HG03457 (cell line): ENCODE data around the gene LRRK1.

ENCODE experiments used
- ATAC-seq: cut with Tn5 transposase; IDR thresholded peaks from one replicate; pipeline ENCODE4 v1.9.1; 2021; ENCODE audit warnings: moderate number of reproducible peaks; ENCODE audit not compliant: unreplicated experiment

Gene LRRK1, protein sequence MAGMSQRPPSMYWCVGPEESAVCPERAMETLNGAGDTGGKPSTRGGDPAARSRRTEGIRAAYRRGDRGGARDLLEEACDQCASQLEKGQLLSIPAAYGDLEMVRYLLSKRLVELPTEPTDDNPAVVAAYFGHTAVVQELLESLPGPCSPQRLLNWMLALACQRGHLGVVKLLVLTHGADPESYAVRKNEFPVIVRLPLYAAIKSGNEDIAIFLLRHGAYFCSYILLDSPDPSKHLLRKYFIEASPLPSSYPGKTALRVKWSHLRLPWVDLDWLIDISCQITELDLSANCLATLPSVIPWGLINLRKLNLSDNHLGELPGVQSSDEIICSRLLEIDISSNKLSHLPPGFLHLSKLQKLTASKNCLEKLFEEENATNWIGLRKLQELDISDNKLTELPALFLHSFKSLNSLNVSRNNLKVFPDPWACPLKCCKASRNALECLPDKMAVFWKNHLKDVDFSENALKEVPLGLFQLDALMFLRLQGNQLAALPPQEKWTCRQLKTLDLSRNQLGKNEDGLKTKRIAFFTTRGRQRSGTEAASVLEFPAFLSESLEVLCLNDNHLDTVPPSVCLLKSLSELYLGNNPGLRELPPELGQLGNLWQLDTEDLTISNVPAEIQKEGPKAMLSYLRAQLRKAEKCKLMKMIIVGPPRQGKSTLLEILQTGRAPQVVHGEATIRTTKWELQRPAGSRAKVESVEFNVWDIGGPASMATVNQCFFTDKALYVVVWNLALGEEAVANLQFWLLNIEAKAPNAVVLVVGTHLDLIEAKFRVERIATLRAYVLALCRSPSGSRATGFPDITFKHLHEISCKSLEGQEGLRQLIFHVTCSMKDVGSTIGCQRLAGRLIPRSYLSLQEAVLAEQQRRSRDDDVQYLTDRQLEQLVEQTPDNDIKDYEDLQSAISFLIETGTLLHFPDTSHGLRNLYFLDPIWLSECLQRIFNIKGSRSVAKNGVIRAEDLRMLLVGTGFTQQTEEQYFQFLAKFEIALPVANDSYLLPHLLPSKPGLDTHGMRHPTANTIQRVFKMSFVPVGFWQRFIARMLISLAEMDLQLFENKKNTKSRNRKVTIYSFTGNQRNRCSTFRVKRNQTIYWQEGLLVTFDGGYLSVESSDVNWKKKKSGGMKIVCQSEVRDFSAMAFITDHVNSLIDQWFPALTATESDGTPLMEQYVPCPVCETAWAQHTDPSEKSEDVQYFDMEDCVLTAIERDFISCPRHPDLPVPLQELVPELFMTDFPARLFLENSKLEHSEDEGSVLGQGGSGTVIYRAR (N-terminal part only)

DNA sequence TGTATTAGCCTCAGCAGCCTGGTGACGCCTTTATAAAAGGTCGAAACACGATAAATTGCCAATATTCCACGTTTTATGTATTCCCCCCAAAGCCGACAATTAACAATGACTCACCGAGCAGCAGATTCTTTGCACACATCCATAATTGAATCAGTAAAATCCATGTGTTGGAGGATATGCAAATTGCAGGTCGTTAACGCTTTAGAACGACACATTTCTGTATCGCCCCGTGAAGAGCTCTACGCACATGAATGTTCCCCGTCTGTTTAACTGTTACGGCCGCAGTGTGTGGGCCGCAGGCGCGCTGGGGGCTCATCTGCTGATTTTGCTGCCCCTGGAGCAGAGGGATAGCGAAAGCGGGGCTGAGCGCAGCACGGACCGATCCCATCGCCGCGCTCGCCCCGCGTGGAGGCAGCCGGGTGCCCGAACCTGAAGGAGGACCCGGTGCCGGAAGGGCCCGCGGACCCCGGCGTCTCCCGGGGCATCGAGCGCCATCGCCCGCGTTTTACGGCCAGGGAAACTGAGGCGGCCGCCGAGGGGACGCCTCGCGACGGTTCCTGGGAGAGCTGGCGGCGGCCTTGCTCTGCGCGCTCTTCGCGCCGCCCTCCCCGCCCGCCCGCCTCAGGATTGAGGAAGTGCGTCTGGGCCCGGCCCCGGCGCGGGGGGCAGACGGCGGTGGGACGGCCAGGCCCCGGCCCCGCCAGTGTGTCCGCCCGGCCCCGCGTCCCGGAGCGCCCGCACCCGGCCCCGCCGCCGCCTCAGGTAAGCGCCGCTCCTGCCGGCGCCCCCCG is at the start of gene LRRK1:
Gene LRRK1 (plus strand): TSS at position 668 of the 791 bp plus-strand sequence. CDS start 5,276 bp downstream, outside the sequence.
- ATAC-seq: no peak

DNA sequence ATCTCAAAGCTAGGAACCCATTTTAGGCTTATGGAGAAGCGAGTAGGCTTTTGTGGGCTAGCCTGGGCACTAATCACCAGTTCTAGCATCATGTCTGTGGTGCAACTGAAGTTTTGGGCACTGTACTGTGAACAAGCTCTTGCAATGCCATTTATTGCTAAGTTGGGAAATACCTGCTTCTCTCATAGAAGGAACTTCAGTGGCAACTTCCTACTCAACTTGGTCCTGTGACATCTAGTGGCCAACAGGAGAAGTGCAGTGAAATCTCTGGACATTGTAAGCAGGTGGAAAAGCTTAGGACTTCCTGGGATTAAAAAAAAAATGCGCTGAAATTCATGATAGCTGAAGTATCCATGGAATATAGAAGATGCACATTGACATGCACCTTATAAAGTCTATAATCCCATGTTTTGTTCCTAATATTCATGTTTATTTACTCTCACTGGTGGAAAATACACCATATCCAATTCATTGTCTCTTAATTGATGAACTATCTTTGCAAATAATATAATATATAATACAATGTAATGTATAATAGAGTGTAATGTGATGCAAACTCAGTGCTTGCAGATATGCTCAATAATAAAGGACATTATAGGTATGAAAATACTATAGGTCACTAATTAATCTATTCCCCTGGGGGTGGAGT is 46.0 kb upstream of the LRRK1 start:
- ATAC-seq: no peak

DNA sequence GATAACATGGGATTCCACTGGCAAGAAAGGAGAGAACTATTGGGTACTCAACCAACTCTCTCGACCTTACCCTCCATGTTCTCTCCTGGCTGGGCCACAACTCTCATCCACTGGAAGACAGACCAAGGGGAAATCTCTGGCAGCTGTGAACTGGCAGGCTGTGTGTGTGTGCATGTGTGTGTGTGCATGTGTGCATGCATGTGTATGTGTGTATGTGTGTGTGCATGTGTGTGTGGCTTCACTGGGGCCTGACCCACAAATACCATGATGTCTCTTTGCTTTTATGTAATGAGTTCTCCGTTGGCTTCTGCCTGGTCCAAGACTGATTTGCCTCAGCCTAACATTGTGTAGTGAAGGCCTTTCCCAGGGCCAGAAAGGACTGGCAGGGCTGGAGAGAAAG is 43.7 kb upstream of the LRRK1 start:
- no peak for ATAC-seq

DNA sequence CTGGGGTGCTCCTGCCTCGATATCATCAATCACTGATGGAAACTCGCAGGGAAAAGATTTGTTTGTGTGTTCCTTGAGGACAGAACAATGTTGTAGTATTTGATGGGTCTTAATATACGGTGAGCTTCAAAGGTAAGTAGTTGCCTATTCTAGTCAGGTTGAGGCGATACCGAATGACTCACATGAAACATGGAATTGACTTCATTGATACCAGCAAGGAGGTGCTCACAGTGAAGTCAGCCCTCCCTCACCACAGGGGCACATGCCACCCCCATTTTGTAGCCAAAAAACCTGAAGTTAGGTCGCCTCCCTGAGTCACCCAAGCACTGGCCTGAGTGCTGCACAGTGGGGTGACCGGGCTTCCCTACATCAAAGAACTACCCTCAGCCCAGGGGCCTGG is 43.2 kb upstream of the LRRK1 start:
- ATAC-seq: no peak

DNA sequence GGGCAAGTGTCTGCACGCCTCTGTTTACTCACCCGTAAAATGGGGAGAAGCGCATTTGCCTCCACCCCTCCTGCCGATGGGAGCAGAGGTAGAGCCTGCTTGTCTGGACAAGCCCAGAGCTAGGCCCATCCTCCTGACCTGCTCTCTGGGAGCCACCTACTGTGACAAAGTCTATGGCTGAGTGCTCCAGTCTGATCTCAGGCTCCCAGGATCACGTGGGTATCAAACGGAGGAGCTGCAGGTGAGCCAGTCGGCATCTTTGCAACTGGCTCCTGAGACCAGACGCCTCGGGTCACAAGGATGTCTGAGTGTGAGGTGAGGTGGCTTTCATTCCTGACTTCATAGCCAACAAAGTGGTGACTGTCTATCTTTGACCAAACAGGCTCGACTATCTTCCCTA is 41.6 kb upstream of the LRRK1 start:
- no peak for ATAC-seq

DNA sequence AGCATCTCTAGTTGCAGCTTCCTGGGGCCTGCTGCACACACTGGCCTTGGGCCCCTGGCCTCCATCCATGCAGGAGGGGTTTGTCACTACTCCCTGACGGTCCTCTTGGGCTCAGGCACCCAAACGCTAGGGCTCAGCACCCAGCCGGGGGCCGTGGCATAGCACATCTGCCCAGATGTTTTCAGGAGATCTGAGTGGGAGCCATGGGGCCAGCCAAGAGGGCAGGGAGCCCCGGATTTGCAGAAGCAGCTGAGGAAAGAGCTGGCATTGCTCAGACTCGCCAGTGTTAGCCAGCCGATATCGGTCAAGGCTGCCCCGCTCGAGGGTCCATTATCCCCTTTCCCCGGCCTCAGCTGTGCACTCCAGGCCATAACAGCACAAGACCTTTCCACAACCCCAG is 41.0 kb upstream of the LRRK1 start:
- ATAC-seq: no peak

DNA sequence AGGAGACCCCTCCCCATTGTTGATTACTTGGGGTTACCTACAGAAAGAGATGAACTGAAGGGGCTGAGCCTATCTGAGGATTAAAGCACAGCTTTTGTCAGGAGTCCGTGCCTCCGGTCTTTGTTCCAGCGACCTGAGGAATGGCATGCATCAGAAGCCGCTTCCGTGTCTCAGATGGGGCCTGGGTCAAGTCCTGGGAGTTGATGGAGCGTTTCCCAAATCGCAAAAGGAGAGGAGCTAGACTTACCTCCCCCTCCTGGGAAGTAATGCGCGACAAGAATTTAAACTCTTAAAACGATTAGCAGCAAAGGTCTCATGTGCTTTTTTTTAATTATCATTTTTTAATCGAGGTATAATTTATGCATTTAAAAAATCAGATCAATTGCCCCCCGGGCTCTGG is 40.5 kb upstream of the LRRK1 start:
- ATAC-seq: no peak

DNA sequence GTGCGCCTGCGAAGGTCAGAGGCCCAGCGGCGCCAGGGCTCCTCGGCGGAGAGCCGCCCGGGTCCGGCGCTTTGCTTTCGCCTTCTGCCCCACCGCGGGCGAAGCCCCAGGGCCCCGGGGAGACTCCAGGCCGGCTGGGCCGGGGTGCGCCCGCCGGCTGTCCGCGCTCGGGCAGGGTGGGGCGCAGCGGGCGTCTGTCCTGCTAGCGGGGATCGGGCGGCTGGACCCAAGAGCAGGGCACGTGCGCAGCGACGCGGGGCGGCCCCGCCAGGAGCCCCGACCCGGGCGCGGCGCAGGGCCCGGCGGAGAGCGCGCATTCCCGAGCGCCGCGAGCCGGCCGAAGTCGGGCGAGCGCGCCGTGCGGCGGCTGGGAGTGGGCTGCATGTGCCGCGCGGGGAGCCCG is 40.1 kb upstream of the LRRK1 start:
- no peak for ATAC-seq

DNA sequence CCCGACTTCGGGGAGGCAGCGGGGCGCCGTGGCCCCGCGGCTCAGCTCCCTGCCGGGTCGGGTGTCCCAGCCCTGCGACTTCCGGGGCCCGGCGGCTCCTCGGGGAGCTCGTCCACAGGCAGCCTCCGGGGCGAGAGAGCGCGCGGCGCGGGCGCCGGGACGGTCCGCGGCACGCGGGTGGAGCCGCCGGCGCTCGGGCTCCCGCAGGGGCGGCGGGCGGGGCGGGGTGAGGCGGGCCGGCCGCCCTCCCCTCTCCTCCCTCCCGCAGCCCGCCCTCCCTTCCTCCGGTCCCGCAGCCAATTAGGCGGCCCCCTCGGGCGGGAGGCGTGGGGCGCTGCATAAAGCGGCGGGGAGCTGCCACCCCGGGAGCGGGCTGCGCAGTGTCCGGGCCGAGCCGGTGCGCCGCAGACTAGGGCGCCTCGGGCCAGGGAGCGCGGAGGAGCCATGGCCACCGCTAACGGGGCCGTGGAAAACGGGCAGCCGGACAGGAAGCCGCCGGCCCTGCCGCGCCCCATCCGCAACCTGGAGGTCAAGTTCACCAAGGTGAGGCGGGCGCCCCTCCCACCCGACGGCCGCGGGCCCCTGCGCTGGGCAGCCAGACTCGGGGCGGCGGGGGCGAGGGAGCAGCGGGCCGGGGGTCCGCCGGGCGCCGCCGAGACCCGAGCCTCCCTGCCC is 39.6 kb upstream of the LRRK1 start, which contains the start of gene ALDH1A3:
Gene ALDH1A3 (plus strand): TSS at position 368 of the 675 bp plus-strand sequence. CDS start 77 bp downstream, at position 445.
- no peak for ATAC-seq

DNA sequence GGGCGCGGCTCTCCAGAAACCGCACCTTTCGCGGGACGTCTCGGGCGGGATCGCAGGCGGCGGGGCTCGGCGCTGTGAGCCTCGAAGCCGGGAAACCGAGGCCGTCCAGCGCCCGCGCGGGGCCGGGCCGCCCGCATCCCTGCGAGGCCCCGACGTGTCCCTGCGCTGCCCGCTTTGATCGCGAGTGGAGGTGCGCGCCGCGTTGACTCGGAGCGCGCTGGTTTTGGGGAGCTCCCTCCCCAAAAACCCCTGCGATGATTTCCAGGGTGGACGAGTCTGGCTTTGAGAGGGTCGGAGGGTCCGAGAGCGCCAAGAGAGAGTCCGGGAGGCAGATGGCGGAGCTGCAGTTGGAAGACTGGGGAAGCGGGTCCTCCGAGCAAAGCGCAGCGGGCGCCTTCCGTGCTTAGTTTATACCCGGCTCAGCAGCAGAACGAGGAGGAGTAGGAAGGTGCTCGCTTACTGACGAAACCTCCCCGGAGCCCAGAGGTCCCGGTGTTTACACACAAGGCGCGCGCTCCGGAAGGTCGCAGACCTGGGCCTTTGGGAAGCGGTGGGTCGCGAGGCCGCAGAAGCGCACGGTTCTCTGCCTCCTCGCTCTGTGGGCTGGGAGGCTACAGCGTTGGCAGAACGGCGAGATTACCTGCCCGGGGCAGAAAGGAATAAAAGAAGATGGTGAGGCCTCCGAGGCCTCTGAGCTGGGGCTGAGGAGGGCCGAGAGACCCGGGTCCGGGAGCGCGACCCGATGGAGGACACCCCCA is 38.8 kb upstream of the LRRK1 start:
- no peak for ATAC-seq

DNA sequence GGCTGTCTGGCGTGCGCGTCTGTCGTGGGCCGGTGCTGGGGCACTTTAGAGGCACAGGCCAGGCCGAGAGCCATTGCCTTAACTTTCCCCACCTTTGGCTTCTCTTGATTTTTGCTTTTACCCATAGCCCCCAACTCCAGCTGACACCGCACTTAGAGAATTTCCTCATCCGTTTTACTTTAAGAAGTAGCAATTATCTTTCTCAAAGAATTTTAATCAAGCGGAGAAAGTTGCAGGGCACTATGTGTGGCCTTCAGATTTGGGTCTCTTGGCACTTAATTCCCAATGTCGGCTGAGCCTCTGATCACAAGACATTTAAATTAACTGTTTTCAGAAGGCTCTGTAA is 38.3 kb upstream of the LRRK1 start:
- ATAC-seq: no peak

DNA sequence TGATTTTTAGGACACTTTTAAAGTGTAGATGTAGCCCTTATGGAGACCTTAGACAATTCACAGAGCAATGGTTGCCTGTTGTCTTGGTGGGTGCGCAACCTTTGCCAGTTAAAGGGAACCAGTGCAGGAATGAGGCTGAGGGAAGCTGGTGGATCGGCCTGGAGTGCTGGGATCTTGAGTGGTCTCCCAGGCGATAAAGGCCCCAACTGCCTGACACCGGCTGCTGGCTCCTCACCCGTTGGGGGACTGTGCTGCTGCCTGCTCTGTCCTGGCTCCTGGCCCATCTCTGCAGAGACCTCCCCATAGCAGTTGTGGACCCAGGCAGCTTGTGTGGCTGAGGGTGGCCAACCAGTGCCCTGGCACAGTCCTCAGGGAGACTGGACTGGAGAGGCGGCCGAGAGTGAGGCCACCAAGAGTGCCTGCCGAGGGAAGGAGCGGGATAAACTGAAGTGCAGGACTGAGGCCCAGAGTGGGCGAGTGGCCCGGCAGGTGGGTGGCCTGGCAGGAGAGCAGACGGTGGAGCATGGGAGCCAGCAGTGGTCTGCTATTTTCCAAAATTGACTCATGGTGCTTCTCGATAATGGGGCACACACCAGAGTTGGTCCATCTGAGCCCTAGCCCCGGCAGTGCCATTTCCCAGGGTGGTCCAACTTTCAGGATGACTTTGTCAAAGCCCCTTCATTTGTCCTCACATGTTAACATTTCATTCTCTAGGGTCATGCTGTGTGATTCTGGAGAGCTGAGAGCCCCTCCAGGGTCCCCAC is 37.4 kb upstream of the LRRK1 start:
- no peak for ATAC-seq

DNA sequence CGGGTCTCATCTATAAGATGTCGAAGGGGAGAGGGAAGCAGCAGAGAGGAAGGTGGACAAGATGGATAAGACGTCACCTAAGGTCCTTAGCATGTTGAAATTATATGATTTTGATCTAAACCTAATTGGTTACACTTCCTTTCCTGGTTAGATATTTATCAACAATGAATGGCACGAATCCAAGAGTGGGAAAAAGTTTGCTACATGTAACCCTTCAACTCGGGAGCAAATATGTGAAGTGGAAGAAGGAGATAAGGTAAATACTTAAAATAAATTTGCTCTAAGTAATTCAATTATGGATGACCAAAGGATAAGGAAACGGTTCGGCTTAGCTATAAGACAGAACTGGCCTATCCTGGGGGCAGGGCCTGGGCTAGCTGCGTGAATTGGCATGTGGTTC is 34.0 kb upstream of the LRRK1 start:
- ATAC-seq: no peak

DNA sequence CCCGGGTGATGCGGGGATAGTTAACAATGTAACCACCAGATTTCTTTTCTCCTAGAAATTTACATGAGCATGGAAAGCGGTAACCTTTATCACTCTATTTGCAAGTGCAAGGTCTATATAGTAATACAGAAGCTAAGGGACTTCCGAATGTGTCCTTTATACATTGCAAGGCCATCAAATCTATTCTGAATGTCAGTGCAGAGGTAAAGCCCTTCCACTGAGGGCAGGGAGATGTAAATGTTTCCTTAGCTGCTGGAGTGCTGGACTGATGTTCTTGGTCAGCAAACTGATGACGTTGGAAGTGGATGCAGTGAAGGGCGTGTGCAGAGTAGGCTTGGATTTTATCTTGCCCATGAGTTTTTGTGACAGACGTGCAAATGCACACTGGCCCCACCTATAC is 33.3 kb upstream of the LRRK1 start:
- ATAC-seq: no peak

DNA sequence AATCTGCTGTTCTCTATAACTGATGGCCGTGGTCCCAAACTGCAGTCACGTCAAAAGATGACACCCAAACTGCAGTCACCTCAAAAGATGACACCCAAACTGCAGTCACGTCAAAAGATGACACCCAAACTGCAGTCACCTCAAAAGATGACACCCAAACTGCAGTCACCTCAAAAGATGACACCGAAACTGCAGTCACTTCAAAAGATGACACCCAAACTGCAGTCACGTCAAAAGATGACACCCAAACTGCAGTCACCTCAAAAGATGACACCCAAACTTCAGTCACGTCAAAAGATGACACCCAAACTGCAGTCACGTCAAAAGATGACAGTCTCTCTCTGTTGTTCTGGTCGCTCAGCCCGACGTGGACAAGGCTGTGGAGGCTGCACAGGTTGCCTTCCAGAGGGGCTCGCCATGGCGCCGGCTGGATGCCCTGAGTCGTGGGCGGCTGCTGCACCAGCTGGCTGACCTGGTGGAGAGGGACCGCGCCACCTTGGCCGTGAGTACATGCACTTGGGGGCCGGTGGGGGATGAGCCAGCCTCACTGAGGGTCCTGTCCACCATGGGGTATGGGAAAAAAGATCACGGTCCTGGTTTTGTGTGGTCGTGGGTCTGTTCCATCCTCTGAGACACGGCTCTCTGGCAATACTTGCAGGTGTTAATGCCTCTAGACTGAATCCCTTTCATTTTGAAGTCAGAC is 31.8 kb upstream of the LRRK1 start:
- ATAC-seq: no peak

DNA sequence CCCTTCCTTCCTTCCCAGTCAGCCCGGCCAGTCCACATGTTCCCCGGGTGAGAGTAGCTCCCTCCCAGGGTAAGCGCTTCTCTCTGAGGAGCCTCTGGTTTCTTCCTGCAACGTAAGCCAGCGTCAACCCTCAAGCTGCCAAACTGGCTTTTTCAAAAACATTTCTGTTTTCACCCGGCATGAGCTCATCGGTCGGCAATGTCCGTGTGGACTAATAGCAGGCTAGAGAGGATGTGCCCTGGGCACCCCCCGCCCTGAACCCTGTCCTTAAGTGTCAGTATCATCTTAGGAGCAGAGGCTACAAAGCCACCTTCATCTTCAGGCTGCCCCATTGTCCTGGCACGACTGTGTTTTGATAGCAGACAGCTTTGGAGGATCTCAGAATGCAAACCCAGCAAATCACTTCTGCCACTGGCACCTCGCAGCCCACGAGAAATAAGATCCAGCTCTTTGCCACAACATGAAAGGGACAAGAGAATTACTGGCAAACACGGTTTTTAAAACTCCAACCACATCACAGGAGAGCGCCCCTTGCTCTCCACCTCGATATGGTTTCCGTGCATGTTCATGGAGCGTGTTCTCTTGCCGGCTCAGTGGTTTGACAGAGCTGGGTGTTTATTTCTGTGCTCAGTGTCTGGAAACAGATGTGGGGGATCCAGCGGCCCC is 29.6 kb upstream of the LRRK1 start:
- ATAC-seq: no peak
